Sigmoid colon (tissue), 7 donors: ENCODE measurements around the gene CYP51A1. TPM values are rescaled to one million over a fixed set of nuclear protein-coding genes. Genes with fewer than 3 reads are reported as not detected.

Experiments used
- DNase-seq: peaks from one replicate; pipeline ENCODE4 v3.0.0-alpha.2; 2019
- H3K27ac ChIP-seq, 4 donors: fragments of 200-600 bp; sonication (generic); one replicate each; pipeline ENCODE4 v1.5.1; 2016 to 2019; ENCODE audit warnings: mild to moderate bottlenecking in 1 of 4
- H3K27me3 ChIP-seq, 3 donors: fragments of 200-600 bp; sonication (generic); one replicate each; pipeline ENCODE4 v1.5.1; 2019; ENCODE audit warnings: mild to moderate bottlenecking in 1 of 3
- H3K36me3 ChIP-seq, 4 donors: fragments of 200-600 bp; sonication (generic); one replicate each; pipeline ENCODE4 v1.5.1; 2016 to 2019
- H3K4me1 ChIP-seq, 4 donors: fragments of 200-600 bp; sonication (generic); one replicate each; pipeline ENCODE4 v1.5.1; 2017 to 2019
- H3K4me3 ChIP-seq, 4 donors: fragments of 200-600 bp; sonication (generic); one replicate each; pipeline ENCODE4 v1.5.1; 2017 to 2019; ENCODE audit warnings: mild to moderate bottlenecking in 2 of 4, moderate library complexity in 1 of 4
- H3K9me3 ChIP-seq, 4 donors: fragments of 200-600 bp in 3 of 4; sonication (generic) in 3 of 4; one replicate each; pipeline versions ENCODE4 v1.5.1 to v1.6.1; 2013 to 2019
- EP300 ChIP-seq, 4 donors: sonication (generic); formaldehyde crosslinking; IDR thresholded peaks; one replicate each; pipeline ENCODE4 v1.6.1; 2017; ENCODE audit warnings: antibody characterized with exemption in 4 of 4
- POLR2A ChIP-seq, 2 donors: fragments of 450-650 bp; IDR thresholded peaks; one replicate each; pipeline ENCODE4 v1.6.1; 2016; ENCODE audit warnings: antibody characterized with exemption in 2 of 2, mild to moderate bottlenecking in 2 of 2, moderate library complexity in 2 of 2
- POLR2AphosphoS5 ChIP-seq, 4 donors: sonication (generic); formaldehyde crosslinking; IDR thresholded peaks; one replicate each; pipeline ENCODE4 v1.6.1; 2017; ENCODE audit warnings: antibody characterized with exemption in 4 of 4
- WGBS, 2 donors: extraction: QIAGEN DNeasy Blood & Tissue Kit; methylation state at CpG; one replicate each; pipeline ENCODE4 v1.1.7; 2013; 5-methylcytosine and 5-hydroxymethylcytosine counted together
- intact Hi-C: fragments of 100-400 bp; cut with DNase I; formaldehyde crosslinking; loops from one replicate; pipeline ENCODE4 v1.15.1; 2023
- polyA plus RNA-seq, 3 donors: library from polyadenylated mRNA; stranded (reverse); fragments of 200-250 nt; gene quantifications; one replicate each; pipeline ENCODE4 v1.2.3, GENCODE V29; 2013
- total RNA-seq, 4 donors: library from RNA; depleted of rRNA; stranded (reverse); fragments of >200 nt; gene quantifications; one replicate each; pipeline ENCODE4 v1.1.0, GENCODE V29; 2016
- TF ChIP-seq, protein P1 (sequence below), 4 experiments: fragments of 450-650 bp in 3 of 4; fragments of 200-600 bp in 1 of 4; IDR thresholded peaks; one replicate each; pipeline ENCODE4 v1.5.1; 2016 to 2019; ENCODE audit warnings: antibody characterized with exemption in 4 of 4, mild to moderate bottlenecking in 3 of 4, moderate library complexity in 2 of 4
- donor health status: healthy with polysubstance abuse.
- donor health status: Bipolar disorder and iron deficiency.
- donor health status: healthy.

Gene CYP51A1
- total and polyA plus RNA-seq, 7 donors: 11.4 to 86.8 (median 24.3) TPM

DNA sequence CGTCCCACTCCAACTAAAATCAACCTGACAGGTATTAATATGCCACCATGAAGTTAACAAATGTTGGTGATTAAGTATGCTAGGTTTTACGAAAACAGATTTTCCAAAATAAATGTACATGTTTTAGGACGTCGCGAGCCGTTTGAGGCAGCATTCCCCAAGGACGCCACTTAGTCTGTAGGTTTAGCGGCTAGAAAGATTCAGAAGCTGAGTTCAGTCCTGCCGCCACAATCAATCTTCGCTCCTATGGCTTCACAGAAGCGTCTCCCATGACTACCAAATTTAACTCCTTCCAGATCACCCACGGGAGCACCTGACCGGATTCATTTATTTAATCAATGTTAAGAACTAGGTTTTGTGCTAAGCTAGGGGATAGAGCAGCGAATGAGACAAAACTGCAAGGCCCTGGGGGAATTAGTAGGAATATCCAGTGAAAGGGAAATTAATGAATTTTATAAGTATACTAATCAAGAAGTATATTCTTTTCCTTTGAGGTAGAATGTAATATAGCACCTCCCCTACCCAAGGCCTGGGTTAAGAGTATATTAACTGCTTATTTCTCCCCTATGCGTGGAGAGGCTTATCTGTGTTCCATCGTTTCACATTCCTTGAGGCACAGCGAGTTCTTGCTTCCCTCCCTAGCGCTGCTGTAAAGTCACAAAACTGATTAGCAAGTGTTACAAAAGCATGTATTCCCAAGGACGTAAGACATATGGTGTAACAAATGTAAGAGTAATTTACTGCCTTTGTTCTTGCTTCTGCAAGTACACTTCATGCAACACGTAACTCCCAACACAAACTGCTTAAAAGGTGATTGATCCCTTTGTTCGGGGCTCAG lies 994 bp upstream of the CYP51A1 start:
- peaks cover 0 to 21% (median 10%) of the 10 kb centered on the region in 4 donors for H3K4me1 ChIP-seq
- WGBS, 2 donors: 21 to 33% methylated on average over 21 of the region's 21 CpGs
- peak overlapping the region; percentile 87 to 95 (median 92) for H3K27ac ChIP-seq
- DNase-seq: no peak
- peaks cover 0 to 3% (median 0%) of the 10 kb centered on the region in 4 donors for H3K36me3 ChIP-seq
- H3K9me3 ChIP-seq: no peaks in the 10 kb centered on the region
- TF ChIP-seq, protein P1, sequence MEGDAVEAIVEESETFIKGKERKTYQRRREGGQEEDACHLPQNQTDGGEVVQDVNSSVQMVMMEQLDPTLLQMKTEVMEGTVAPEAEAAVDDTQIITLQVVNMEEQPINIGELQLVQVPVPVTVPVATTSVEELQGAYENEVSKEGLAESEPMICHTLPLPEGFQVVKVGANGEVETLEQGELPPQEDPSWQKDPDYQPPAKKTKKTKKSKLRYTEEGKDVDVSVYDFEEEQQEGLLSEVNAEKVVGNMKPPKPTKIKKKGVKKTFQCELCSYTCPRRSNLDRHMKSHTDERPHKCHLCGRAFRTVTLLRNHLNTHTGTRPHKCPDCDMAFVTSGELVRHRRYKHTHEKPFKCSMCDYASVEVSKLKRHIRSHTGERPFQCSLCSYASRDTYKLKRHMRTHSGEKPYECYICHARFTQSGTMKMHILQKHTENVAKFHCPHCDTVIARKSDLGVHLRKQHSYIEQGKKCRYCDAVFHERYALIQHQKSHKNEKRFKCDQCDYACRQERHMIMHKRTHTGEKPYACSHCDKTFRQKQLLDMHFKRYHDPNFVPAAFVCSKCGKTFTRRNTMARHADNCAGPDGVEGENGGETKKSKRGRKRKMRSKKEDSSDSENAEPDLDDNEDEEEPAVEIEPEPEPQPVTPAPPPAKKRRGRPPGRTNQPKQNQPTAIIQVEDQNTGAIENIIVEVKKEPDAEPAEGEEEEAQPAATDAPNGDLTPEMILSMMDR (IDR thresholded peaks at IDR 0.05): no peak
- TF ChIP-seq EP300 (IDR thresholded peaks at IDR 0.05) (no peak), POLR2A (IDR thresholded peaks at IDR 0.05) (no peak), POLR2AphosphoS5 (IDR thresholded peaks at IDR 0.05) (no peak)
- no peaks in the 10 kb centered on the region for H3K27me3 ChIP-seq
- intact Hi-C loops: loop anchor here (10.0 kb wide), 2 partner anchors 110 to 250 kb away; partner anchors contain the start of genes ANKIB1, KRIT1 and MTERF1
- peak overlapping the region; percentile 78 to 91 (median 84) for H3K4me3 ChIP-seq

DNA sequence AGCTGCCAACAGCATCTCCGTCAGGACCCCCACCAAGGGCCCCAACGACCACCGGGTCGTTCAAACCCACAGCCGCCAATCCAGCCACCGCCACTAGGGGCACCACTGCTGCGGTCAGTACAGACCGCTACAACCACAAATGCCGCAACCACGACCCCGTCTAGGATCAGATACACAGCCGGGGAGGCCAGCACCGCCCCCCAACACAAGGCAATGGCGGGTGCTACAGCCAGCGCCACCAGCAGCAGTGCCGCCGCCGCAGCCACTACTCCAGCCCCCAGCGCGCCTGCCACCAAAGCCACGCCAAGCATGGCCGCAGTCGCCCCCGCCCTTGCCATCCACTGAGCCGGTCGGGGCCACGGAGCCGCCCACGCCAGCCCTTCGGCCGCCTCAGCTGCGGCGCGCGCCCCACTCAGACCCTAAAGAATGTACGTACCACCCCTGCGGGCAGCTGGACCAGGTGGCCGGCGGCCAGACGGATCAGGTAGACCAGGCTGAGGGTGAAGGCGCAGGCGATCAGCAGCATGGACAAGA lies 473 bp downstream of the CYP51A1 start:
- Histone ChIP-seq H3K27me3 (no peaks in the 10 kb centered on the region), H3K27ac (peak overlapping the region; percentile 87 to 95 (median 92)), H3K4me3 (peak overlapping the region; percentile 78 to 91 (median 84)), H3K36me3 (peaks cover 0 to 17% (median 0%) of the 10 kb centered on the region in 4 donors), H3K4me1 (peaks cover 0 to 21% (median 10%) of the 10 kb centered on the region in 4 donors), H3K9me3 (no peaks in the 10 kb centered on the region)
- peak; percentile 86 for DNase-seq
- intact Hi-C loops: loop anchor here (5.0 to 10.0 kb wide), 4 partner anchors 111 to 393 kb away; partner anchors contain the start of genes ANKIB1, GATAD1, KRIT1 and MTERF1
- TF ChIP-seq POLR2AphosphoS5 (IDR thresholded peaks at IDR 0.05): no peak
- TF ChIP-seq, protein P1 (IDR thresholded peaks at IDR 0.05): peak; percentile 36 to 90 (median 82)
- WGBS, 2 donors: 0% methylated on average over 42 of the region's 42 CpGs

GRCh38 chr7:92133133-92133736 lies 1.0 kb downstream of the CYP51A1 start:
- 26 to 40% methylated on average over 15 of the region's 15 CpGs for WGBS, 2 donors
- intact Hi-C loops: loop anchor here (5.0 to 10.0 kb wide), 4 partner anchors 112 to 394 kb away; partner anchors contain the start of genes ANKIB1, GATAD1, KRIT1 and MTERF1

GRCh38 chr7:92131764-92132330 lies 2.4 kb downstream of the CYP51A1 start:
- no peak for DNase-seq
- no peaks in the 10 kb centered on the region for H3K9me3 ChIP-seq
- no peaks in the 10 kb centered on the region for H3K27me3 ChIP-seq
- WGBS, 2 donors: 63 to 77% methylated on average over 4 of the region's 4 CpGs
- no peak overlapping the region for H3K4me3 ChIP-seq
- intact Hi-C loops: loop anchor here (5.0 to 10.0 kb wide), 4 partner anchors 113 to 395 kb away; partner anchors contain the start of genes ANKIB1, GATAD1, KRIT1 and MTERF1
- peaks cover 0 to 37% (median 7%) of the 10 kb centered on the region in 4 donors for H3K36me3 ChIP-seq
- TF ChIP-seq, protein P1 (IDR thresholded peaks at IDR 0.05): no peak
- TF ChIP-seq EP300 (IDR thresholded peaks at IDR 0.05) (no peak), POLR2A (IDR thresholded peaks at IDR 0.05) (no peak), POLR2AphosphoS5 (IDR thresholded peaks at IDR 0.05) (no peak)
- peaks cover 0 to 21% (median 10%) of the 10 kb centered on the region in 4 donors for H3K4me1 ChIP-seq
- H3K27ac ChIP-seq: no peak overlapping the region

More at GRCh38 chr7:92133133-92133736, 1.0 kb downstream of the CYP51A1 start:
- no peaks in the 10 kb centered on the region for H3K27me3 ChIP-seq
- H3K9me3 ChIP-seq: no peaks in the 10 kb centered on the region
- H3K27ac ChIP-seq: peak overlapping the region; percentile 87 to 95 (median 92)
- H3K4me1 ChIP-seq: peaks cover 0 to 21% (median 10%) of the 10 kb centered on the region in 4 donors
- no peak for DNase-seq
- peak overlapping the region; percentile 78 to 91 (median 84) for H3K4me3 ChIP-seq
- TF ChIP-seq POLR2A (IDR thresholded peaks at IDR 0.05) (no peak), EP300 (IDR thresholded peaks at IDR 0.05) (no peak), POLR2AphosphoS5 (IDR thresholded peaks at IDR 0.05) (no peak)
- TF ChIP-seq, protein P1 (IDR thresholded peaks at IDR 0.05): no peak
- peaks cover 0 to 23% (median 2%) of the 10 kb centered on the region in 4 donors for H3K36me3 ChIP-seq
